CD4-positive, alpha-beta T cell (primary cell): ENCODE measurements around the gene LCNL1. TPM values are rescaled to one million over a fixed set of nuclear protein-coding genes. Genes with fewer than 3 reads are reported as not detected.

Experiments used
- ATAC-seq: fragments of 200-7000 bp; cut with Tn5 transposase; one replicate; pipeline ENCODE4 v1.10.0; 2022; ENCODE audit warnings: mild to moderate bottlenecking; ENCODE audit not compliant: poor library complexity
- CTCF ChIA-PET: fragments of 350-600 bp; sonication (Branson Sonifier 250); formaldehyde crosslinking; loops from one replicate; lab custom pipeline; 2021; ENCODE audit warnings: antibody characterized with exemption, inconsistent platforms; lab: Charles Lee
- POLR2A ChIA-PET: fragments of 350-600 bp; sonication (Branson Sonifier 250); formaldehyde crosslinking; loops from one replicate; lab custom pipeline; 2021; ENCODE audit warnings: antibody characterized with exemption, inconsistent platforms; lab: Charles Lee
- DNase-seq, 14 experiments: peaks; one replicate each; pipeline ENCODE4 v3.0.0-alpha.2; 2013 to 2020; ENCODE audit warnings: mixed read lengths in 2 of 14
- H3K27ac ChIP-seq, 2 donors: one replicate each; pipeline versions ENCODE4 v1.5.1 to v1.7.0; 2013; ENCODE audit warnings: low read length in 2 of 2, low read depth in 1 of 2, mild to moderate bottlenecking in 1 of 2
- H3K27me3 ChIP-seq, 2 experiments: 1 replicate in 1 of 2; 2 replicates in 1 of 2; pipeline versions ENCODE4 v1.6.1 to v1.7.0; 2013; ENCODE audit warnings: low read length in 2 of 2, control low read depth in 1 of 2, mild to moderate bottlenecking in 1 of 2, moderate library complexity in 1 of 2; ENCODE audit not compliant: insufficient read depth in 2 of 2, control insufficient read depth in 1 of 2
- H3K36me3 ChIP-seq: one replicate; pipeline ENCODE4 v1.6.1; 2013; ENCODE audit warnings: low read length, control low read depth; ENCODE audit not compliant: insufficient read depth
- H3K4me1 ChIP-seq: one replicate; pipeline ENCODE4 v1.6.1; 2013; ENCODE audit warnings: low read length, control low read depth; ENCODE audit not compliant: insufficient read depth
- H3K4me3 ChIP-seq: one replicate; pipeline ENCODE4 v1.5.1; 2013; ENCODE audit warnings: mild to moderate bottlenecking, low read length, moderate library complexity
- H3K9me3 ChIP-seq, 2 experiments: 1 replicate in 1 of 2; 2 replicates in 1 of 2; pipeline versions ENCODE4 v1.6.1 to v1.7.0; 2013; ENCODE audit warnings: low read length in 2 of 2, mild to moderate bottlenecking in 2 of 2, control low read depth in 1 of 2, moderate library complexity in 1 of 2; ENCODE audit not compliant: control insufficient read depth in 1 of 2, insufficient read depth in 1 of 2
- H3K27ac Mint-ChIP-seq: one replicate; pipeline ENCODE4 v1.8.0; 2020; ENCODE audit warnings: mixed read lengths
- H3K27me3 Mint-ChIP-seq: one replicate; pipeline ENCODE4 v1.8.0; 2021; ENCODE audit warnings: mixed read lengths
- H3K36me3 Mint-ChIP-seq: one replicate; pipeline ENCODE4 v1.8.0; 2021; ENCODE audit warnings: low read depth, mixed read lengths
- H3K4me1 Mint-ChIP-seq: one replicate; pipeline ENCODE4 v1.8.0; 2021; ENCODE audit warnings: low read depth, mixed read lengths
- H3K4me3 Mint-ChIP-seq: one replicate; pipeline ENCODE4 v1.8.0; 2020; ENCODE audit warnings: mild to moderate bottlenecking, mixed read lengths
- H3K9me3 Mint-ChIP-seq: one replicate; pipeline ENCODE4 v1.8.0; 2020; ENCODE audit warnings: mixed read lengths
- intact Hi-C, 2 experiments: fragments of 100-400 bp; cut with DNase I in 1 of 2; cut with micrococcal nuclease in 1 of 2; formaldehyde crosslinking; loops; one replicate each; pipeline versions ENCODE4 v1.15.1 to v1.9.0; 2023 to 2025; cut with DNase I, micrococcal nuclease
- polyA plus RNA-seq, 2 donors: library from polyadenylated mRNA; unstranded; fragments of 120-200 nt; gene quantifications; one replicate each; pipeline ENCODE4 v1.2.1, GENCODE V29; 2013
- total RNA-seq, 174 experiments: library from RNA in 2 of 174; stranded (reverse) in 2 of 174; gene quantifications; one replicate each; pipeline ENCODE4 v1.2.3 and lab custom pipeline; 2021 to 2026
- TF ChIP-seq, protein P1 (sequence below): fragments of 200-600 bp; IDR thresholded peaks from one replicate; pipeline ENCODE4 v1.8.0; 2022; ENCODE audit warnings: antibody characterized with exemption, mild to moderate bottlenecking

The LCNL1 gene
- 1 to 10 TPM in 1 of 2 experiments, under 1 TPM in 1; 0.93 to 1.0 TPM for total RNA-seq
- polyA plus RNA-seq (2013, experiment 1 of 2) = 0.14 TPM
- polyA plus RNA-seq (2013, experiment 2 of 2) = 0.33 TPM
- total RNA-seq (lab: John Stamatoyannopoulos, UW) = 0 to 1.2 (median 0.05) reads per million in 172 experiments

- TF ChIP-seq, protein P1, sequence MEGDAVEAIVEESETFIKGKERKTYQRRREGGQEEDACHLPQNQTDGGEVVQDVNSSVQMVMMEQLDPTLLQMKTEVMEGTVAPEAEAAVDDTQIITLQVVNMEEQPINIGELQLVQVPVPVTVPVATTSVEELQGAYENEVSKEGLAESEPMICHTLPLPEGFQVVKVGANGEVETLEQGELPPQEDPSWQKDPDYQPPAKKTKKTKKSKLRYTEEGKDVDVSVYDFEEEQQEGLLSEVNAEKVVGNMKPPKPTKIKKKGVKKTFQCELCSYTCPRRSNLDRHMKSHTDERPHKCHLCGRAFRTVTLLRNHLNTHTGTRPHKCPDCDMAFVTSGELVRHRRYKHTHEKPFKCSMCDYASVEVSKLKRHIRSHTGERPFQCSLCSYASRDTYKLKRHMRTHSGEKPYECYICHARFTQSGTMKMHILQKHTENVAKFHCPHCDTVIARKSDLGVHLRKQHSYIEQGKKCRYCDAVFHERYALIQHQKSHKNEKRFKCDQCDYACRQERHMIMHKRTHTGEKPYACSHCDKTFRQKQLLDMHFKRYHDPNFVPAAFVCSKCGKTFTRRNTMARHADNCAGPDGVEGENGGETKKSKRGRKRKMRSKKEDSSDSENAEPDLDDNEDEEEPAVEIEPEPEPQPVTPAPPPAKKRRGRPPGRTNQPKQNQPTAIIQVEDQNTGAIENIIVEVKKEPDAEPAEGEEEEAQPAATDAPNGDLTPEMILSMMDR = no peak
- Mint-ChIP-seq H3K36me3 (no peaks in the 10 kb centered on the region), H3K4me3 (peak within 1 kb of the TSS; percentile 7), H3K27ac (no peak within 1 kb of the TSS), H3K9me3 (no peaks in the 10 kb centered on the region), H3K4me1 (peaks cover 5% of the 10 kb centered on the region), H3K27me3 (peaks cover 32% of the 10 kb centered on the region)
- H3K4me3 ChIP-seq = no peak within 1 kb of the TSS
- ATAC-seq (no peak), DNase-seq (no peak)
- POLR2A ChIA-PET = no interaction called here
- H3K36me3 ChIP-seq = no peaks in the 10 kb centered on the region
- CTCF ChIA-PET = no interaction called here
- peaks cover 0 to 19% of the 10 kb centered on the region in 2 experiments for H3K9me3 ChIP-seq
- intact Hi-C loops = no loop called here
- H3K27ac ChIP-seq = no peak within 1 kb of the TSS
- peaks cover 32% of the 10 kb centered on the region for H3K4me1 ChIP-seq
- H3K27me3 ChIP-seq = peaks cover 20 to 33% of the 10 kb centered on the region in 2 experiments
These were observed at the start of gene LCNL1 for GRCh38 chr9:136982232-136983051. LCNL1 (plus strand) TSS chr9:136982993; CDS start chr9:136983587, 594 bp downstream.

GRCh38 chr9:136934277-136934676 is 48.5 kb upstream of the LCNL1 start:
- no peak overlapping the region for H3K4me3 Mint-ChIP-seq
- H3K27ac ChIP-seq = no peak overlapping the region
- peaks cover 0 to 11% of the 10 kb centered on the region in 2 experiments for H3K9me3 ChIP-seq
- H3K4me1 Mint-ChIP-seq = no peaks in the 10 kb centered on the region
- intact Hi-C loops = no loop called here
- no peak overlapping the region for H3K27ac Mint-ChIP-seq
- peaks cover 5% of the 10 kb centered on the region for H3K36me3 Mint-ChIP-seq
- no peaks in the 10 kb centered on the region for H3K27me3 ChIP-seq
- no peak for DNase-seq
- ChIA-PET POLR2A (no interaction called here), CTCF (no interaction called here)
- no peaks in the 10 kb centered on the region for H3K27me3 Mint-ChIP-seq
- H3K36me3 ChIP-seq = no peaks in the 10 kb centered on the region
- TF ChIP-seq, protein P1 = no peak
- ATAC-seq = no peak
- no peaks in the 10 kb centered on the region for H3K4me1 ChIP-seq
- H3K4me3 ChIP-seq = no peak overlapping the region
- H3K9me3 Mint-ChIP-seq = no peaks in the 10 kb centered on the region

GRCh38 chr9:136935651-136936050 is 47.1 kb upstream of the LCNL1 start:
- ChIA-PET CTCF (no interaction called here), POLR2A (no interaction called here)
- no peak for DNase-seq
- Histone ChIP-seq H3K4me1 (no peaks in the 10 kb centered on the region), H3K4me3 (no peak overlapping the region), H3K27me3 (no peaks in the 10 kb centered on the region), H3K36me3 (peaks cover 9% of the 10 kb centered on the region), H3K27ac (no peak overlapping the region), H3K9me3 (peaks cover 0 to 11% of the 10 kb centered on the region in 2 experiments)
- Mint-ChIP-seq H3K27ac (no peak overlapping the region), H3K9me3 (no peaks in the 10 kb centered on the region), H3K27me3 (no peaks in the 10 kb centered on the region), H3K4me3 (no peak overlapping the region), H3K4me1 (no peaks in the 10 kb centered on the region), H3K36me3 (peaks cover 10% of the 10 kb centered on the region)
- TF ChIP-seq, protein P1 = no peak
- intact Hi-C loops = no loop called here
- no peak for ATAC-seq
